Activated T-cell treated with anti-CD3 and anti-CD28 coated beads, Interleukin-2, amount 50 U/mL, for 1 hour (primary cell): ENCODE results near the gene IRS2.

Experiments used
- DNase-seq: peaks from one replicate; pipeline ENCODE4 v3.0.0-alpha.2; 2020

IRS2 gene

GRCh38 chr13:109780845-109781383, 5.5 kb downstream of the IRS2 start:
- DNase-seq = no peak

DNA sequence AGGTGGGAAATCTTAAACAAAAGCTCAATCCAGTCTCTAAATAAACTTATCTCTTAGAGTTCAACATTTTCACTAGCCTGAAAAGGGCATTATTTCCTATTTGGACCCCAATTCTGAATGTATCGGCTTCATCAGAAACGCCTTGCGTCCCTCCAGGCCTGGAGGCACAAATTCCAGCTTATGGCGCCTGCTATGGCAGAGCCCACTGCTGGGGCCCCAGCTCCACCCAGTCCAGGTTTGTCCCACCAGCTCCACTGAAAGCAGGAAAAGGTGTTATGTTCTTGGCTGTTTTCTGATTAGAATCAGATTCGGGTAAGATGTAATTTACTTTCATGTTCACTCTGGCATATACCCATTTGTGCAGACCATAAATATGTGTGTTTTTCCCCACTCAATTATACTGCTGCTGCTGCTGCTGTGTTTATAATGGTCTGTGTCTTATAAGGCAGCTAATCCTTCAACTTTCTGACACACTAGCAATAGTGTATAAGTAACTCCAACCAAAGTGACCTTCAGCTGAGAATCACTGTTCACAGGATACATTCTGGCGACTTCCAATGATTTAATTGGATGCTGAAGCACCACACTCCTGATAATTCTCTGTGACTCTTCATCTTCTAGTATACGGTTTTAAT, 6.4 kb downstream of the IRS2 start:
- DNase-seq = no peak

DNA sequence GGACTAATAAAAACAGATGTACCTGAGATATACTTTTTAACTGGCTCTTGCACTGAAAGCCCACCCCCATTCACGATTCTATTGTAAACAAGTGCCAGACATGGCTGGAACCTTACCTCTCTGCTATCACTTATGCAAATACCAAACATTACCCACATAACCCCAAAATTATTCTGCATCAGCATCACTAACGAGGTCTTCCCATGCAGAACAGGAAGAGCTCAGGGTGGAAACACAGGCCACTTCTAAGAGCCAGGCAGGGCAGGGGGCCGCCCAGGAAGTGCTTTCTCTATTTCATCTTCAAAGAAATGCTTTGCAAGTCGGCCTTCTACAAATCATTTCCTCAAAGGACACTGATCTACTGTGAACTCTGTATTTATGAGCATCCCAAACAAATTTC, 7.3 kb downstream of the IRS2 start:
- peak; percentile 57 for DNase-seq

DNA sequence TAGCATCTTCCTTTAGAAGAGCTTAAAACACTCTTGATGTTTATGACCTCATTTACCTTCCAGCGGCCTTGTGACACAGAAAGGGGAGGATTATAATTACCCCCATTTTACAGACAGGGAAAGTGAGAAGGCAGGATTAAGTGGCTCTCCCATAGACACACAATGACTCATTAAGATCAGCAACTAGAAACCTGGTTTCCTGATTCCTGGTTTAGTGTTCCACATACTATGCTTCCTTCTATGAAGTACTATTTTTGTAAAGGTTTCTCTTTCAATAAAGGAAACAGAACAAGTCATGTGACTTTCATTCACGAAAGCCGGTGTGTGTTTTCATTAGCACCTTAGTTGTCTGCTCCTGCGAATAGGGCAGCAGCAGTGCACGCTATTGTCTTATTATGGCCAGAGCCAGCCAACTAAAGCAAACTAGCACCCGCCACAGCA, 8.3 kb downstream of the IRS2 start:
- no peak for DNase-seq

DNA sequence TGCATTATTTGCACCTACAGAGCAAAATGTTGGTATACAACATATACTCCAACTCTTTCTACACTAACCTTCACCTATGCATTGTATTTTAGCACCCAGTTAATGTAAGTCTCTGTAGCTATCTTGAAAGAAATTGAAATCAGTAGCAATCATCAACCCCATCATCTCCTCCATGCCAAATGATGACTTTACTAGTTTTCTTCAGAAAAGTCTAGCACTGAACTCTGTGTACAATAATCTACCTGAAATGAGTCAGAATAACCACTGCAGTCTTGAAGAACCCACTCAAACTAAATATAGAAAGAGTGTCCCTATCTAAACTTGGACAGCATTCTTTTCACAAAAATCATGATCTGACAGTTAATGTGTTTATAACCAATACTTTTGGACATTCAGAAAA, 9.8 kb downstream of the IRS2 start:
- DNase-seq = no peak

GRCh38 chr13:109773786-109774185, 12.6 kb downstream of the IRS2 start:
- no peak for DNase-seq

GRCh38 chr13:109773276-109773675, 13.1 kb downstream of the IRS2 start:
- no peak for DNase-seq

GRCh38 chr13:109771926-109772325, 14.5 kb downstream of the IRS2 start:
- no peak for DNase-seq

DNA sequence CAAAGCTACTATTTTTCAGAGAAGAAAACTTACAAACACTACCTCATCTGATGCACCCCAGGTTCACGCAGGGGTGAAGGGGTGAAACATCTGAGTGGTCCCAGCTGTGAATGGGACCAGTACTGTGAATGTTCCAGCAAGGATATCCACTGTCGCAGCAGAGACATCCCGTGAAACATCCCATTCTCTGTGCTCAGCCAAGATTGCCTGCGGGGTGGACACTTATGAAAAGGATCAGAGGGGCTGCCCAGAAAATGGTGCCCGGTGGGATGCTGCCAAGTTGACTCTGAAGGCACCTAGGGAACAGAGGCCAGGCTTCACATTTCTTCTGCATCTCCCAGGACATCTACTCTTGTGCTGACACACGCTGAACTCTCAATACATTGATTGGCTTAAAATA, 15.9 kb downstream of the IRS2 start:
- no peak for DNase-seq

GRCh38 chr13:109769921-109770320, 16.5 kb downstream of the IRS2 start:
- DNase-seq = no peak

DNA sequence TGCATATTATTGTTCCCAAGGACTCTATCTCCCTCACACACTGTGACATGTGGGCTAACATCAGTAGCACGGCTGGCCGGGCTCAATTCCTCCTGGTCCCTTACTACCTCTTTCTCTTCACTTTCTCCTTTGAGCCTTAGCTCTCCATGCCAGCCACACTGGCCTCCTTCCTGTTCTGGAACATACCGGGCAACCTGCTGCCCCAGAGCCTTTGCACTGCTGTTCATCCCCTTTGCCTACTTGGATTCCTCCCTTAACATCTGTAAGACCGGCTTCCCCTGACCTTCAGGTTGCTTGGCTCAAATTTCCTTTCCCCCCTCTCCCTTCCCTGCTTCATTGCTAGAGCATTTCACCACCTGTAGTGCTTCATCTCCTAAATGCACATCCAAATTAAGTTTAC, 17.1 kb downstream of the IRS2 start:
- no peak for DNase-seq

DNA sequence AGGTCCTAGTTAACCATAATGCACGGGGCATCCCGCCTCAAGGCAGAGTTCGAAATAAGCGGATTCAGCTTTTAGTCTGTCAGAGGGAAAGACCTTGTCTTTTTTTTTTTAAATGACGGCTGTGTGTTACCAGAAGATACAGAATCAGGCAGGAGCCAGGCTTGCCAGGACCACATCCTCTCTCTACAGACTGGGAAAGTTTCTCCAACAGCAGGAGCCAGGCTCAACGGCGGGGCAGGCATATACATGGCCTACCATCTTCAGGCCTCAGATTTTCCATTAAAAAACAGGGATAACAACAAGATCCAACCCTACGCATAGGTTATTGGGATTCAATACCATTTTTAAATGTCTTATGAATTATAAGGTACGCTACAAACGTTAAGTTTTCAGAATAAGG, 17.8 kb downstream of the IRS2 start:
- DNase-seq = no peak

- no peak for DNase-seq
Measured at GRCh38 chr13:109768176-109768575, 18.2 kb downstream of the IRS2 start.

DNA sequence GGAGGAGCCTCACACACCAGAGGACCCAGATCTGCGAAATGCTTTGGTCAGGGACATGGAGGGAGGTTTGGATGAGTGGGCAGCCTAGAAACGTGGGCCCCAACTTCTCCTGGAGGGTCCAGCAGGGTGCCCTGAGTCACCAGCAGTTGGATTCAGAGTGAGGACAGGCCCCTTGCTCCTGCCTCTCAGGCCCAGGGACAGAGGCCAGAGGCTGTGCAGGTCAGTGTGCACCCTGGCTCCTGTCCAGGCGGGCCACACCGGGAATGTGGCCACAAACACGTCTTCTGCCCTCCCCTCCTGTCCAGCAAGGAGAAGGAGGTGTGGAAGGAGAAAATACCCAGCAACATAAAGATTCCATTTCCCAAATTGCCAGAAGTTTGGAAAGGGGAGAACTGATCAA, 19.4 kb downstream of the IRS2 start:
- no peak for DNase-seq

DNA sequence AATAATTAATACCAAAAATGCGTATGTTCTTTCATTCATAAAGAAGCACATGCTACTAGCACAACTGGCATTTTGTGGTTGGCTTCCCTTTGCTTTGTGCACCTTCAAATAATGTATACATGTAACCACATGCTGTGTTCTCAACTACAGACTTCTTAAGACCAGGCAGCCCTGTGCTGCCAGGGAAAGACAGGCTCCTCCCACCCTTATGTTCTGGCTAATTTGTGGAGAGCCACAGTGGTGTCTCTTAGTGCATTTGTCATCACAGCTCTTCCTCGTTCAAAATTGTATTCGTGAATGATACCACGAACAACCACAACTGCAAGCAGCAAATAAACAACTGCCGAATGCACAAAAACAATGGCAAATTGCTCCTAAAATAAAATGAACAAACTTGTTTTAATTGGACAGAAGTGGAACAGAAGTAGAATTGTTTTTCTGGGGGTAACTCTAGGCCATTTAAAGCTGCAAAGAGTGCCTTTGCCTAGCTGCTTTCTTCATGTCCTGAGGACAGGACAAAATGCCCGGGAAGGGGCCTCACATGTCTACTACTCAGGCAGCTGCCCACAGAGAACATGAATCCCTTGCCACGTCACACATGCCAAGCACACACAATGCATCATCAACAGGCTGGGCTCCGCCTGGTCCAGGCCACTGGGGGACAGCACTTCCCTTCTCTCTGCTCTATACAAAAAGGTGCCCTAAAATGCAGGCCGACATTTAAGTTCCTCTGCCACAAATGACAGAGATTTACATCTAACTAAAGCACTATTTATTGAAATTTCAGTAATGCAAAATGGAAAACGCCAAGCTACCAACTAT, 21.7 kb downstream of the IRS2 start:
- no peak for DNase-seq

GRCh38 chr13:109764045-109764444, 22.3 kb downstream of the IRS2 start:
- no peak for DNase-seq

DNA sequence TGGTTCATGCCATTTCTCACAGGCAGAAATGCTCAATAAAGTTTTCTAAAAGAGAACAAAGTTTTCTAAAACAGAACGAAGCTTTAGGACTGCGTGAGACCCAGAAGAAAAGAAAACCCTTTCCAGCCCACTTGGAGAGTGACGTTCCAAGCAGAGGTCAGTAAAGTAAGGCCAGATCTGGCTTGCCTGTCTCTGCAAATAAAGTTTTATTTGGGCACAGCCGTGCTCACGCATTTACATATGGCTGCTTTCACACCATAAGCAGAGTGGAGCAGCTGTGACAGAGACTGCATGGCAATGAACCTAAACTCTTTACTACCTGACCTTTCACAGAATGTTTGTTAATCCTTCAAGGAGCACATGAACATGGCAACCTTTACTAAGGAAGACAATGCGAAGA, 23.6 kb downstream of the IRS2 start:
- DNase-seq = no peak

- DNase-seq = no peak
Measured at GRCh38 chr13:109761695-109762094, 24.7 kb downstream of the IRS2 start.

- no peak for DNase-seq
Measured at GRCh38 chr13:109760951-109761350, 25.4 kb downstream of the IRS2 start.

- DNase-seq = no peak
Measured at GRCh38 chr13:109760402-109760801, 26.0 kb downstream of the IRS2 start.

DNA sequence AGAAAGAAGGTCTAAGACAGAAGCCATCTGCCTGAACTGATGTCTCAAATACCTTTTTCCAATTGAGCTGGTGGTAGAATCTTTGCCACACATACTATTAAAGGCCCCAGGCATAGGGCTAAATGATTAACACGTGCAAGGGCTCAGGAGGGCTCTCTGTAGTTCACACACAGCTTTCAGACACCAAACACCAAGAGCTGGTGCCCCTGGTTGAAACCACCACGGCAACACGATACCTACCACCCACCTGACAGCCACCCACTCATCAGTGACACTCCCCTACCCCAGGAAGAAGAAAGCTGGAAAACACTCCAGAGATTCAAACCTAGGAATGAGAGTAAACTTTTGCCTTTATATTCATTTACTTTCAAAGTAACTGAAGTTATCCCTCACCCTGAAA, 26.8 kb downstream of the IRS2 start:
- DNase-seq = no peak

DNA sequence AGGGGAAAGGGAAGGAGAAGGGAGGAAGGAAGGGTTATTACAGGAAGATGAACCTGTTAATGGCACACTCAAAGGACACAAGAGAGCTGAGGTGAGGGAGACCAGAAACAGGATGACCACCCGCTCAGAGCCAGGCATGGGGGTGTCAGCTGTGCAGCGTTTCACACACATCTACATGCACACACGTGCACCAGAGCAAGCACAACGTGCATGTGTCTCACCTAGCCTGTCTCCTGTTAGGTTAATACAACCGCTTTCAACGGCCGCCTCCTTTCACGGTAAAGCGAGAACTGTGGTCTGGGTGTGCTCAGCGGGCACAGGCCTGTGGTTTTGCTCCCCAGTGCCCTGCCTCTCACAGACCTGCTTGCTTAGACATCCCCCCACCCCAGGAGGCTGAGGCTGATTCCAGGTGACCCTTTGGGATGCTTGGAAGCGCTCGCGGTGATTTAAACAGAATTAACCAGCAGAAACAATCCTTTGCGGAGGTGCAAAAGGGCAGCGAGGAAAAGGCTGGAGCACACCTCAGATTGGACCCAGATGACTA, 27.4 kb downstream of the IRS2 start:
- DNase-seq = no peak

DNA sequence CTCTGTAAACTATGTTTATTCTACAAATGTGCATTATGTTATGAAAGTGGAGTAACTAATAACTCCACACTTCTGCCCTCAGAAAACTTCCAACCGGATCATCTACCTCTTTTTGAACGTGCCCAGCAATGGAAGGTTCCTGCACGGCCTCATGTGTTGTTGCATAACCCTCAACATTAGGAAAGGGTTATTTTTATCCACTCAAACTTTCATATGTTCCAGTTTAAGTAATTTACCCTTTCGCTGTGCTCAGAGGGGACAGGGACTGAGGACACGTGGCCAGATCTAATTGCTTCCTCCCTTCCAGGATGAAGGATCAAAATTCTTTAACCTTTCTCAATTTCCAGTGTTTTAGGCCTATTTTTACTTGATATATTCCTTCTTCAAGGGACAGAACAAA, 29.6 kb downstream of the IRS2 start:
- no peak for DNase-seq

GRCh38 chr13:109755997-109756396, 30.4 kb downstream of the IRS2 start:
- DNase-seq = no peak
